ENCODE results near the gene PYDC2. TPM values are rescaled to one million over a fixed set of nuclear protein-coding genes. Genes with fewer than 3 reads are reported as not detected.

The PYDC2 gene
- total RNA-seq (2022; extraction: Qiagen RNA extraction): not detected in 5 replicates

DNA sequence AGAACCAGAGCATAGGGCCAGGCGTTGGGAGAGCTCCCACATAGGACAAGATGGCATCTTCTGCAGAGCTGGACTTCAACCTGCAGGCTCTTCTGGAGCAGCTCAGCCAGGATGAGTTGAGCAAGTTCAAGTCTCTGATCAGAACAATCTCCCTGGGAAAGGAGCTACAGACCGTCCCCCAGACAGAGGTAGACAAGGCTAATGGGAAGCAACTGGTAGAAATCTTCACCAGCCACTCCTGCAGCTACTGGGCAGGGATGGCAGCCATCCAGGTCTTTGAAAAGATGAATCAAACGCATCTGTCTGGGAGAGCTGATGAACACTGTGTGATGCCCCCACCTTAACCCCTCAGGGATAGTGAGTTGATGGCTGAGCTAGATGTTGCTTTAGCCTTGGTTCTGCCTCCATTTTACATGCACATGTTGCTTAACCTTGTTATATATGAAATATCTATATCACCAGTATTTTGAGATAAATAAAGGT is at the start of gene PYDC2:
PYDC2 (plus strand) TSS at position 51 of the 483 bp plus-strand sequence; CDS start at position 51, 0 bp downstream.

Other genes with a start within 250 kb of the PYDC2 start
- 22.4 to 27.3 TPM (median 26.1 TPM) in 5 replicates for gene CCDC50, start 131.8 kb upstream of the PYDC2 start, total RNA-seq (2022; extraction: Qiagen RNA extraction)
- 0.13 to 0.20 TPM in 2 of 5 replicates, not detected in the others for gene UTS2B, start 130.6 kb upstream of the PYDC2 start, total RNA-seq (2022; extraction: Qiagen RNA extraction)